ENCODE measurements around the gene MLEC.

DNA sequence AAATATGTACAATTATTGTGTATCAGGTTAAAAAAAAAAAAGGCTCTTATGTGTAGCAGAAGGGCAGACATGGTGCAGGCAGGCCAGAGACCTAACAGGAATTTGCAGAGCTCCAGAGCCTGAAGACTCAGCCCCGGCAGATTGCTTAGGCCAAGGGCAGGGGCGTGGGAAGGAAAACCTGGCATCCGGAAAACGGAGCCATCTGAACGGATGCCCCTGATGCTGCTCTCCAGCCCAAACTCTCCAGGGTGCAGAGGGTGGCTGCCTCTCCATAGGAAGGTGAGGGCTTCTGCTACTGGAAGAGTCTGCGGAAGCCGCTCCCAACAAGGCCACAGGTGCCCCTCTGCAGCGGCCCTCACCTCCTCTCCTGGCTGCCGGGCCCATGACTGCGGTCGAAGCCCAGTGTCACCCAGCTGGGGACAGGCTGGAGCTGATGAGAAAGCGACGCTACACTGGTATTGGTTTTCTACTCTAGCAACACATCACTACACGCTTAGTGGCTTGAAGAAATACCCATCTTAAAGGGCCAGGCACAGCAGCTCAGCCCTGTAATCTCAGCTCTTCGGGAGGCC lies 58.1 kb downstream of the MLEC start:
- TF ChIP-seq, protein P1, sequence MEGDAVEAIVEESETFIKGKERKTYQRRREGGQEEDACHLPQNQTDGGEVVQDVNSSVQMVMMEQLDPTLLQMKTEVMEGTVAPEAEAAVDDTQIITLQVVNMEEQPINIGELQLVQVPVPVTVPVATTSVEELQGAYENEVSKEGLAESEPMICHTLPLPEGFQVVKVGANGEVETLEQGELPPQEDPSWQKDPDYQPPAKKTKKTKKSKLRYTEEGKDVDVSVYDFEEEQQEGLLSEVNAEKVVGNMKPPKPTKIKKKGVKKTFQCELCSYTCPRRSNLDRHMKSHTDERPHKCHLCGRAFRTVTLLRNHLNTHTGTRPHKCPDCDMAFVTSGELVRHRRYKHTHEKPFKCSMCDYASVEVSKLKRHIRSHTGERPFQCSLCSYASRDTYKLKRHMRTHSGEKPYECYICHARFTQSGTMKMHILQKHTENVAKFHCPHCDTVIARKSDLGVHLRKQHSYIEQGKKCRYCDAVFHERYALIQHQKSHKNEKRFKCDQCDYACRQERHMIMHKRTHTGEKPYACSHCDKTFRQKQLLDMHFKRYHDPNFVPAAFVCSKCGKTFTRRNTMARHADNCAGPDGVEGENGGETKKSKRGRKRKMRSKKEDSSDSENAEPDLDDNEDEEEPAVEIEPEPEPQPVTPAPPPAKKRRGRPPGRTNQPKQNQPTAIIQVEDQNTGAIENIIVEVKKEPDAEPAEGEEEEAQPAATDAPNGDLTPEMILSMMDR (IDR thresholded peaks at IDR 0.05; ENCODE audit: borderline replicate concordance, extremely low read depth, low read length, poor library complexity, severe bottlenecking) = no peak
- TF ChIP-seq EZH2 (IDR thresholded peaks at IDR 0.05; ENCODE audit: borderline replicate concordance, low read depth, low read length, severe bottlenecking) = no peak
